SK-N-SH treated with all-trans-retinoic acid at 6 μM for 48 hours (cell line): ENCODE data around the gene AADAC.
A peak's percentile ranks its signal among the peaks of the same experiment; 100 is the strongest.

Experiments used
- ATAC-seq: fragments of 200-7000 bp; cut with Tn5 transposase; 3 replicates; pipeline ENCODE4 v1.9.1; 2020; ENCODE audit warnings: mild to moderate bottlenecking, moderate library complexity
- ARNTL ChIP-seq: fragments of 450-650 bp; formaldehyde crosslinking; IDR thresholded peaks from 2 replicates; pipeline ENCODE4 v1.5.0; 2020; ENCODE audit warnings: low read depth, mild to moderate bottlenecking, moderate library complexity, borderline replicate concordance
- BACH2 ChIP-seq: fragments of 250-450 bp; sonication (Bioruptor Pico); IDR thresholded peaks from 2 replicates; pipeline ENCODE4 v1.9.0; 2021; ENCODE audit warnings: mild to moderate bottlenecking, borderline replicate concordance
- CREB5 ChIP-seq: fragments of 250-450 bp; sonication (Bioruptor Pico); IDR thresholded peaks from 2 replicates; pipeline ENCODE4 v1.5.1; 2020; ENCODE audit warnings: low read depth, mild to moderate bottlenecking, moderate library complexity
- CSDC2 ChIP-seq: fragments of 250-450 bp; sonication (Bioruptor Pico); IDR thresholded peaks from 2 replicates; pipeline ENCODE4 v1.5.0; 2020; ENCODE audit warnings: mild to moderate bottlenecking, moderate library complexity
- CSRNP3 ChIP-seq: fragments of 250-450 bp; sonication (Bioruptor Pico); IDR thresholded peaks from 2 replicates; pipeline ENCODE4 v1.5.1; 2021; ENCODE audit warnings: mild to moderate bottlenecking, moderate library complexity
- ISL1 ChIP-seq: fragments of 250-450 bp; sonication (Bioruptor Pico); IDR thresholded peaks from 2 replicates; pipeline ENCODE4 v2.1.2; 2022; ENCODE audit warnings: mild to moderate bottlenecking, moderate library complexity
- OSR1 ChIP-seq: fragments of 250-450 bp; sonication (Bioruptor Pico); IDR thresholded peaks from 2 replicates; pipeline ENCODE4 v1.8.0; 2022; ENCODE audit warnings: moderate library complexity, mild to moderate bottlenecking, inconsistent platforms
- PATZ1 ChIP-seq: fragments of 250-450 bp; sonication (Bioruptor Pico); IDR thresholded peaks from 2 replicates; pipeline ENCODE4 v1.8.0; 2020; ENCODE audit warnings: mild to moderate bottlenecking, moderate library complexity, borderline replicate concordance
- POU6F1 ChIP-seq: fragments of 250-450 bp; sonication (Bioruptor Pico); IDR thresholded peaks from 2 replicates; pipeline ENCODE4 v1.8.0; 2021; ENCODE audit warnings: low read depth, mild to moderate bottlenecking, moderate library complexity, borderline replicate concordance
- RARB ChIP-seq: fragments of 250-450 bp; sonication (Bioruptor Pico); IDR thresholded peaks from 2 replicates; pipeline ENCODE4 v1.8.0; 2021; ENCODE audit warnings: mild to moderate bottlenecking, moderate library complexity
- SNAI2 ChIP-seq: fragments of 250-450 bp; sonication (Bioruptor Pico); IDR thresholded peaks from 2 replicates; pipeline ENCODE4 v1.5.0; 2020; ENCODE audit warnings: mild to moderate bottlenecking, moderate library complexity
- TOX ChIP-seq: fragments of 250-450 bp; sonication (Bioruptor Pico); IDR thresholded peaks from 2 replicates; pipeline ENCODE4 v1.8.0; 2021; ENCODE audit warnings: mild to moderate bottlenecking, moderate library complexity, borderline replicate concordance
- TSHZ2 ChIP-seq: fragments of 250-450 bp; sonication (Bioruptor Pico); IDR thresholded peaks from 2 replicates; pipeline ENCODE4 v1.5.0; 2020; ENCODE audit warnings: mild to moderate bottlenecking, moderate library complexity
- ZC3H10 ChIP-seq: fragments of 250-450 bp; sonication (Bioruptor Pico); IDR thresholded peaks from 2 replicates; pipeline ENCODE4 v1.5.1; 2021; ENCODE audit warnings: mild to moderate bottlenecking, moderate library complexity
- ZFP3 ChIP-seq: fragments of 250-450 bp; sonication (Bioruptor Pico); IDR thresholded peaks from 2 replicates; pipeline ENCODE4 v1.5.0; 2020; ENCODE audit warnings: mild to moderate bottlenecking, moderate library complexity
- ZFP30 ChIP-seq: fragments of 450-650 bp; formaldehyde crosslinking; IDR thresholded peaks from 2 replicates; pipeline ENCODE4 v1.5.0; 2022; ENCODE audit warnings: mild to moderate bottlenecking, moderate library complexity
- ZNF565 ChIP-seq: fragments of 450-650 bp; formaldehyde crosslinking; conservative IDR thresholded peaks from 2 replicates; pipeline ENCODE4 v1.5.0; 2020; ENCODE audit warnings: low read depth, mild to moderate bottlenecking, moderate library complexity
- ZNF70 ChIP-seq: fragments of 450-650 bp; formaldehyde crosslinking; IDR thresholded peaks from 2 replicates; pipeline ENCODE4 v1.5.0; 2020; ENCODE audit warnings: mild to moderate bottlenecking, moderate library complexity
- ZNF8 ChIP-seq: fragments of 450-650 bp; formaldehyde crosslinking; IDR thresholded peaks from 2 replicates; pipeline ENCODE4 v1.5.0; 2020; ENCODE audit warnings: mild to moderate bottlenecking, moderate library complexity

The AADAC gene

GRCh38 chr3:151859905-151860304 is 46.0 kb downstream of the AADAC start:
- TF ChIP-seq ARNTL (CRISPR knock-in tag) (no peak), TOX (CRISPR knock-in tag) (no peak), ZNF70 (CRISPR knock-in tag) (no peak)
- peak; percentile 33; the same call in 2 of the 3 replicates for ATAC-seq

GRCh38 chr3:151863611-151864010 is 49.7 kb downstream of the AADAC start:
- TF ChIP-seq CSDC2 (CRISPR knock-in tag) (no peak), ZNF8 (CRISPR knock-in tag) (no peak), TOX (CRISPR knock-in tag) (no peak), ZFP3 (CRISPR knock-in tag) (no peak), CREB5 (no peak), ZNF70 (CRISPR knock-in tag) (no peak), ZFP30 (CRISPR knock-in tag) (no peak), ISL1 (no peak), TSHZ2 (CRISPR knock-in tag) (no peak), OSR1 (CRISPR knock-in tag) (no peak), ZNF565 (no peak), ARNTL (CRISPR knock-in tag) (no peak), CSRNP3 (CRISPR knock-in tag) (no peak), POU6F1 (CRISPR knock-in tag) (no peak), RARB (CRISPR knock-in tag) (no peak)
- TF ChIP-seq, all 23 proteins: peak for 0
- ATAC-seq: peak; percentile 54

- no peak for TF ChIP-seq CSRNP3 (CRISPR knock-in tag)
- TF ChIP-seq PATZ1: no peak
- TF ChIP-seq OSR1 (CRISPR knock-in tag): no peak
- no peak for TF ChIP-seq ARNTL (CRISPR knock-in tag)
- no peak for TF ChIP-seq ZNF70 (CRISPR knock-in tag)
- no peak for TF ChIP-seq SNAI2 (CRISPR knock-in tag)
- no peak for TF ChIP-seq TOX (CRISPR knock-in tag)
- no peak for TF ChIP-seq BACH2 (CRISPR knock-in tag)
- no peak for TF ChIP-seq ZC3H10
- peak; percentile 41 for ATAC-seq
These were observed 50.6 kb downstream of the AADAC start for GRCh38 chr3:151864423-151865101.
